Osteocyte (in vitro differentiated cells): ENCODE results near the gene TRMT61A. TPM values are rescaled to one million over a fixed set of nuclear protein-coding genes. Genes with fewer than 3 reads are reported as not detected.

Experiments used
- DNase-seq: peaks from one replicate; pipeline ENCODE4 v3.0.0; 2021; ENCODE audit warnings: mixed read lengths; ENCODE audit not compliant: unreplicated experiment; ENCODE audit errors: extremely low spot score
- H3K27ac Mint-ChIP-seq: one replicate; pipeline ENCODE4 v1.8.0; 2021; ENCODE audit warnings: mild to moderate bottlenecking, mixed read lengths; ENCODE audit not compliant: unreplicated experiment
- H3K27me3 Mint-ChIP-seq: one replicate; pipeline ENCODE4 v1.8.0; 2021; ENCODE audit warnings: mixed read lengths; ENCODE audit not compliant: unreplicated experiment
- H3K36me3 Mint-ChIP-seq: one replicate; pipeline ENCODE4 v1.8.0; 2021; ENCODE audit warnings: mixed read lengths; ENCODE audit not compliant: unreplicated experiment
- H3K4me1 Mint-ChIP-seq: one replicate; pipeline ENCODE4 v1.8.0; 2021; ENCODE audit warnings: mixed read lengths; ENCODE audit not compliant: unreplicated experiment
- H3K4me3 Mint-ChIP-seq: one replicate; pipeline ENCODE4 v1.8.0; 2021; ENCODE audit warnings: mild to moderate bottlenecking, moderate library complexity, mixed read lengths; ENCODE audit not compliant: unreplicated experiment
- H3K9me3 Mint-ChIP-seq: one replicate; pipeline ENCODE4 v1.8.0; 2021; ENCODE audit warnings: mixed read lengths; ENCODE audit not compliant: unreplicated experiment
- CTCF ChIP-seq: fragments of 200-600 bp; sonication (generic); IDR thresholded peaks from 2 replicates; pipeline ENCODE4 v1.5.0; 2021; ENCODE audit warnings: antibody characterized with exemption, mild to moderate bottlenecking, moderate library complexity
- total RNA-seq: library from RNA; stranded (reverse); gene quantifications from 2 replicates; pipeline ENCODE4 v1.2.1, GENCODE V29; 2021

Gene TRMT61A
- total RNA-seq, 1 donor from 2014 or later, result 11.5 TPM

DNA sequence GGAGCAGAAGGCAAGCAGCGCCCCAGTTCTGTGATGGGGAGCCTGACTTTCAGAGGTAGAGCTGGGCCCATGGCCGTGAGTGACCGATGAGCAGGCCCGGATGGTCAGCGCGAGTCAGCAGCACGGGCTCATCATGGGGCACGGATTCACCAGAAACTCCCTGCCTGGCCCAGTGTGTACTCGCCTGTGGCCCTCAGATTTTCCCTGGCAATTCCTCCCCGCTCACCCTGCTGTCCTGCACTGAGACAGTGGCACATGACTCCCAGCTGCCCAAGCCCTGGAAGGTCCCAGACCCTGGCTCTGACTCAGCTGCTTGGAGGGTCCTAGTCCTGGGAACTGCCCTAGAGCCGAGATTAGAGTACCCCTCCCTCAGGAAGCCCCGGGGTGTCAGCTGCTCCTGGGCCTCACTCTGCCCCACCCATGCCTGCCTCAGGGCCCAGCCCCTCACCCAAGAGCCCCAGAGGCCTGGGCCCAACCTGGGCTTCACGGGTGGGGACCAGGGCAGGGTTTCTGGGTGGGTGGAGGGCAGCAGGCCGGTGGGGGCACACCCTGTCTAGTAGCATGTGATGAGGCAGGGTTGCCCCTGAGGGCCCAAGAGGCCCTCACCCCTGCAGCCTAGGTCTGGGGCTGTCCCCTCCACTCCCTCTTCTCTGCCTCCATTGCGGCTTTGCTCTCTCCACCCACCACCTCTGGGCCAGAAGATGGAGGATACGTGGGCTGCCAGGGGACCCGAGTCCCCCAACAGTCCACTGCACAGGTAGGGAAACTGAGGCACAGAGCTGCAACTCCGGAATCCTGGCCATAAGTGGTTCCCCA, 8.4 kb downstream of the TRMT61A start:
- H3K36me3 Mint-ChIP-seq, result no peaks in the 10 kb centered on the region
- H3K27me3 Mint-ChIP-seq, result no peaks in the 10 kb centered on the region
- no peak for TF ChIP-seq CTCF
- no peaks in the 10 kb centered on the region for H3K9me3 Mint-ChIP-seq
- H3K27ac Mint-ChIP-seq, result no peak overlapping the region
- no peak for DNase-seq
- peaks cover 34% of the 10 kb centered on the region for H3K4me1 Mint-ChIP-seq
- no peak overlapping the region for H3K4me3 Mint-ChIP-seq

DNA sequence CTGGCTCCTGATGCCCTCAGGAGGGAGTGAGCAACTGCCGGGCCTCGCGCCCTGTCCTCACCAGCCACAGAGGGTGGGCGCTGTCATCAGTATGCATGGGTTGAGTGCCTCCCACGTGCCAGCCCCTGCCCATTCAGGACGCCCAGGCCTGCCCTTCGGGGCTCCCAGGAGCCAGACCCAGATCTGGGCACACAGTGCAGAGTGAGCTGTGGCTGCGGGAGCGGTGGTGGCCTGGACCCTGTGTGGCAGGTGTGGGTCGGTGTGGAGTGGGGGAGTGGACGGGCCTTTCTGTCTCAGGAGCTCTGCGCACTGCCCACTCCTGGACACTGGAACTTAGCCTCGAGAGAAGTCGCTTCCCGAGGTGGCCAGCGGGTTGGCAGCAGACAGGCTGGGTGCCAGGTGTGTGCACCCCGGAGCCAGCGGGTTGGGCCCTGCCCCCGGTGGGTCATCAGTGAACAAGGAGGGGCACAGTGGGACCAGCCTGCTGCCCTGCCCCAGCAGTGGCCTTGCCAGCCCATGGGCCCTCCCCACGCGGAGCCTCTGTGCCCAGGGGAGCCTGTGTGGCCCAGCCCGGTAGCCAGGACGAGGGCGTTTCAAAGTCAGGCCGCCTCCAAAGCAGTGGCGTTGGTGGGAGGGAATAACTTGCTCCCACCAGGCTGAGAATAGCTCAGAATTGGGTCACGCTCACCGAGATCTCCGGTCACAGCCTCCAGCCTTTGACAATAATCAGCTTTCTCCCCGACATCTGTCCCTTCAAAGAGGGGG, 9.5 kb downstream of the TRMT61A start:
- no peak for DNase-seq
- Mint-ChIP-seq H3K36me3 (no peaks in the 10 kb centered on the region), H3K4me1 (peaks cover 43% of the 10 kb centered on the region), H3K9me3 (no peaks in the 10 kb centered on the region), H3K4me3 (no peak overlapping the region), H3K27me3 (no peaks in the 10 kb centered on the region), H3K27ac (no peak overlapping the region)
- TF ChIP-seq CTCF, result no peak

- TF ChIP-seq CTCF, result no peak
- Mint-ChIP-seq H3K27ac (peak overlapping the region; percentile 44), H3K36me3 (no peaks in the 10 kb centered on the region), H3K9me3 (no peaks in the 10 kb centered on the region), H3K4me3 (no peak overlapping the region), H3K27me3 (no peaks in the 10 kb centered on the region), H3K4me1 (peaks cover 43% of the 10 kb centered on the region)
- no peak for DNase-seq
Observed at GRCh38 chr14:103539056-103539825, 10.2 kb downstream of the TRMT61A start.

DNA sequence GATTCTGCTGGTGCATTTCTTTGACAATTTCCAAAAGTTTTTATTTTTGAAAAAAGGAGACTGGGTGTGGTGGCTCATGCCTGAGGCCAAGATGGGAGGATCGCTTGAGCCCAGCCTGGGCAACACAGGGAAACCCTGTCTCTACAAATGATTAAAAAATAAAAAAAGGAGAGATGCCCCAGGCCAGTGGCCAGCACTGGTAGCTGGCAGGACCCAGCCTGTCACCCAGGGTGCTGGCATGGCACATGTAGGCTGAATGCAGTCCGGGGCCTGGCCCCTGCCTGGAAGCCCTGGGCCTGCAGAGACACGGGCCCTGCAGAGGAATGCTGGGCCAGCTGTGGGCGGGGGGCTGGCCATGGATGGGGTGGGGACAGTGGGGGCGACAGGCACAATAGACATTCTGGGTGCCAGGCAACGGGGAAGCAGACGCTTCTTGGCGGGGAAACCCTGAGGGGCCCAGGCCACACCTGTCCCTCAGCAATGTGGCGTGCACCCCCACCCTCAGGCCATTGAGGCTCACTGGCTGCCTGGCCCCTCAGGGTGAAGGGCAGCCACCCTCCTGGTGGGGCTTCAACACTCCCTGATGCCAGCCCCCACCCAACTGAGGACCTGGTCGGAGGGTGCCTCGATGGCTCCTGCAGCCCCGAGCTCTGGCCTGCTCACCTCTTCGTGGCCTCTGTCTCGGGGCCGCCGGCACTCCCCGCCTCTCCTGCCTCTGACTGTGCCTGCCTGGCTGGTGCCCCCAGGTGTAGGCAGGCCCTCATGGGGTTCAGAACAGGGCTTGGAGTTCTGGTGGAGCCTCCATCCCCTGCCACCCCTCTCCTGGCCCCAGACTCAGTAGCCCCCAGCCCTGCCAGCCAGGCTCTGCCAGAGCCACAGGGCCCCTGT, 12.1 kb downstream of the TRMT61A start:
- no peaks in the 10 kb centered on the region for H3K27me3 Mint-ChIP-seq
- DNase-seq, result no peak
- peak overlapping the region; percentile 38 for H3K4me3 Mint-ChIP-seq
- no peaks in the 10 kb centered on the region for H3K36me3 Mint-ChIP-seq
- peaks cover 44% of the 10 kb centered on the region for H3K4me1 Mint-ChIP-seq
- H3K27ac Mint-ChIP-seq, result peak overlapping the region; percentile 89
- TF ChIP-seq CTCF, result no peak
- no peaks in the 10 kb centered on the region for H3K9me3 Mint-ChIP-seq
